GM21529 (cell line): ENCODE results near the gene SYT9.
"Not testable (repeated sequence)": the region's sequence is repeated elsewhere in the genome, so short reads cannot be mapped to it uniquely, and the experiment has no call there.

Experiments used
- ATAC-seq: cut with Tn5 transposase; IDR thresholded peaks from one replicate; pipeline ENCODE4 v1.9.1; 2021; ENCODE audit not compliant: unreplicated experiment

The SYT9 gene

DNA sequence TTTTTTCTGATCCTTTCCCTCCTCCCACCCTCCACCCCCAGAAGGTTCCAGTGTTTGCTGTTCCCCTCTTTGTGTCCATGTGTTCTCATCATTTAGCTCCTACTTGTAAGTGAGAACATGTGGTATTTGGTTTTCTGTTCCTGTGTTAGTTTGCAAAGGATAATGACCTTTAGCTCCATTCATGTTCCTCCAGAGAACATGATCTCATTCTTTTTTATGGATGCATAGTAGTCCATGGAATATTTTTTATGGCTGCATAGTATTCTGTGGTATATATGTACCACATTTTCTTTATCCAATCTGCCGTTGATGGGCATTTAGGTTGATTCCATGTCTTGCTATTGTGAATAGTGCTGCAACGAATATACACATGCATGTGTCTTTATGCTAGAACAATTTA lies 83.7 kb downstream of the SYT9 start:
- ATAC-seq = not testable (repeated sequence)

DNA sequence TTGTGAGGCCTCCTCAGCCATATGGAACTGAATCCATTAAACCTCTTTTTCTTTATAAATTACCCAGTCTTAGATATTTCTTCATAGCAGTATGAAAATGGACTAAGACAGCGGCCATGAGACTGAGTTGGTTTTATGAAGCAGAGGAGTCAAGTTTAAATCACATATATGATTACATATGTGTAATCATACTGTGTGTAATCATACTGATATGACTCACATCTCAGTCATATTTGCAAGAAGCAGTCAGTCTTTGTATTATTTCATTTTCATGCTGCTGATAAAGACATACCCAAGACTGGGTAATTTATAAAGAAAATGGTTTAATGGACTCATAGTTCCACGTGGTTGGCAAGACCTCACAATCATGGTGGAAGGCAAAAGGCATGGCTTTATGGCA lies 89.8 kb downstream of the SYT9 start:
- no peak for ATAC-seq

DNA sequence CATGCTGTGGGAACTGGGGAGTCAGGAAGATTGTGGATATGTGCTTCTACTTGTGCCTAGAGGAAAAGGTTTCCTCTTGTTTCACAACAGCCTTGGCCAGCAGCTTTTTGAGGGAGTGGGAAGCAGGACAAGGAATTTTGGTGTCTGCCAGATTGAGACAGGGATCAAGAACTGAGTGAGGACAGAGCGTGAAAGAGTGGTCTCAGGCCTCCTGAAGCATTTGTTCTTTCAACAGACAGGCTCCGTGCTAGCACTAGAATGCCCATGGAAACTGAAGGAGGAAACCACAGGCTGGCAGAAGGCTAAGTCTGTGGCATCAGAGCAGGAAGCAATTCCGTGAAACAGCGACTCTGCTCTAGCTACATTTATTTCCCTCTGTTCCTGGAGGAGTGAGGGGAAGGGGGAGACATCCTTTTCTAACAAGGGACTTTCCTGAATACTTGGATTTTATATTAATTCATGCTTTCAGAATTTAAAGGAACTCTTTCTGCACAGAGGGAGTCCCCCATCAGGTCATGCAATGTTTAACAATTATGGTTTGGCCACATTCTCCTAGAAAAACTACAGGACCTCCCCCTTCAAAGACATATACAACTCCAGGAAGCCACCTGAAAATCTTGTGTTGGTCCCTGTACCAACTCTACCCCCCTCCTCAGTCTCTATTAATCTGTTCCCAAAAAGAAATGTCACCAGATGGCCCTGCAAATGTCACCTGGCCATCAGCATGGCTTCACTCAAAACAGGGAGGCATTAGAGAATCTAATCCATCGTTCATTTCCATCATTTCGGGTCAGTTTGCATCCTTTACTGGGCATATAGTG lies 96.1 kb downstream of the SYT9 start:
- no peak for ATAC-seq

GRCh38 chr11:7348432-7349304 lies 97.0 kb downstream of the SYT9 start:
- ATAC-seq = no peak

DNA sequence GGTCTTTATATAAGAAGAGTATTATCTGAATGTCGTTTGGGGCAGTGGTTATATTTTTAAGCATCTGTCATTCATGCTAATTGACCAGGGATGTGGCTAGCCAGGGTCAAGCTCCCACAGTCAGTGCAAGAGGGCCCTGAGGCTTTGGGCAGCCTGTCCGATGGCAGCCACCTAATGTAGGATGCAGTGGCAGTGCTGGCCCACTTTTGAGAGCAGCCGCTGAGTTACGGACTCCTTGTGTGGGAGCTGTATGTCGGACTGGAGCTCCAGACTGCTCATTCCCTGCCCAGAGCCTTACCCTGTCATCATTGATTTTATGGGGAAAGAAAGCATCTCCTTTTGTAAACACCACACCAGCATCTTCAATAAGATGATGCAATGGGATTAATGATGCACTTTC lies 99.5 kb downstream of the SYT9 start:
- no peak for ATAC-seq

DNA sequence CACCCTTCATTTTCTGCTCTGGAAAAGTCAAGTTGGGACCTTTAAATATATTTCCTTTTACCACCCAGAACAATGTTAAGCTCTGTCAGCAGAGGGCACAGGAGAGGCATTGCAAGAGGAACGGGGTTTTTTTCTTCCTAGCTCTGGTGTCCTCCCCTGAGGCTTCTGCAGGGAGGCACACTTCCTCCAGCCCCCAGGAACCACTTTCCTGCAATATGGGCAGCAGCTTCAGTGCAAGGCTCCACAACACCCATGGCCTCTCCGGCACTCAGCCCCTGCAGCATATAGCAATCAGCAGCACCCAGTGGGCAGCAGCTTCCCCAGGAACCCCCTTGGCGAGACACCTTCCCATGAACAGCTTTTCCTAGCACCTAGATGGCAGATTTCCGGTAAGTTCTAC lies 101.4 kb downstream of the SYT9 start:
- peak; percentile 70 for ATAC-seq

DNA sequence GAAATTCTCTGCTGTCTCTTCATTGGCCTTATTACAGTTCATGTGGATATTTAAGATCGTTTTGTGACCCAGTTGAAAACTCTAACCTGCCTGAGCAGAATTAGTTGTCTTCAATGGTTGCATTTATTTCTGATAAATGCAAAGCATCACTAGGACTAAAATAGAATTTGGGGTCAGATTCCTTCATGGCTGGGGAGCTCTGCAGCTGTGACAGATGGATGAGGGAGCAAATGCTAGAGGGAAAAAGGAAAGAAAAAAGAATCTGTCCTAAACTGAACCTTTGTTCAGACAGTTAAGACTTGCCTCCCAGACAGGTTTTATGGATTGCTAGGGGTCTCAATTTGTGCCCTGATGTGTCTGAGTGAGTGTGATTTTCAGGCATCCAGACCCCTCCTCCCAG lies 113.0 kb downstream of the SYT9 start:
- ATAC-seq = no peak

- no peak for ATAC-seq
Measured at GRCh38 chr11:7367803-7368202, 116.1 kb downstream of the SYT9 start.

GRCh38 chr11:7376386-7376785 lies 124.7 kb downstream of the SYT9 start:
- no peak for ATAC-seq

GRCh38 chr11:7381937-7382336 lies 130.2 kb downstream of the SYT9 start:
- ATAC-seq = peak; percentile 62

- no peak for ATAC-seq
Measured at GRCh38 chr11:7383406-7383805, 131.7 kb downstream of the SYT9 start.

DNA sequence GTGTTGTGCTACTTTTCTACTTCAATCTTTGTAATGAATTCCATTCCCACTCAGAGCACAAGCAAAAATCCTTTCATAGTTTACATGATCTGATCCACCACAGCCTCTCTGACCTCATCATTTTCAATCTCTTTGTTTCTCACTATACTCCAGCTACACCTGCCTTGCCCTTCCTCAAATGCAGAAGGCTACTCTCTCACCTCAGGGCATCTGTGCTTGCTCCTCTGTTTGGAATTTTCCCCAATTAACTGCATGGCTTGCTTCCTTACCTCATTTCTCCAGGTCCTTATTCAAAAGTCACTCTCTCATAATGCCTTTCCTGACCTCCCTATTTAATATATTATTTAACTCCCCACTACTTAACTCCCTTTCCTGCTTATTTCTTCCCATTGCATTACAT lies 133.0 kb downstream of the SYT9 start:
- no peak for ATAC-seq

- no peak for ATAC-seq
Measured at GRCh38 chr11:7385532-7385931, 133.8 kb downstream of the SYT9 start.

DNA sequence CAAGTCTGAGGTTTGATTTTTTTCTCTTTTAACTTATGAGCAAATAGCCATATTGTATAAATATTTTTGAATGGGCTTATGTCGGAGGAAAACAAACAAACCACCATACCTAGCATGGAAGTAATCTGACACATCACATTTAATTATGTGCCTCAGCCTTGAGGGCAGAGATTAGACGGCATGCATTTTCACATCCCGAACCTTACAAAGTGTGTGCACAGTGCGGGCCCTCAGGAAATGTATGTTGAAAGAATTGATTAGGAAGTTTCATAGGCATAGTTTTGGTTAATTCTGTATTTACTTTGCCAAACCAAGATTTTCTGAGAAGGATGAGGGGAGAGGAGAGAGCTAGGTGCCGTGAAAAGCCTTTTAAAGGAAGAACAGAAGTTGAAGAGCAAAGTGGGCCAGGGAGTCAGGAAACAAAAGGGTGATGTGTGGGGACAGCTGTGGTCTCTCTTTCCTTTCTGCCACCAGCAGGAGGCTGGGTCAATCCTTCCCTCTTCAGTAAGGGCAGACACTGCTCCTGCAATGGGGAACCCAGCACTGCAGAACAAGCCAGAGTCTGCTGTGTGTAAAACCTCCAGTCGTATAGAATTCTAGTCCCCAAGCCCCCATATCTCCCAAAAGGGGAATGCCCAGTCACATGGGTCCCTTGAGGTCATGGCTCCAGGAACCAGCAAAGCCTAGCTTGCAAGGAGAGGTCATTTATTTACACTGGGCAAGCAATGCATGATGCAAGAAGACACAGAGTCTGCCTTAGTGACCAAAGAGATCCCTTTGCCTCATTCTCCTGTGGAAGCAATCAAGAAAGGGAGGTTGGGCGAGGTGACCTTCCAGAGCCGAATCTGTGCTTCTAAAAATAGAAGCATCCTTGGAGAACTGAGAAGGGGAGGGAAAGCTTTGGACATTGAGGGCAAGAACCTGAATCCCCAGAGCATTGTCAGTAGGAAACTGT lies 162.5 kb downstream of the SYT9 start:
- no peak for ATAC-seq

- ATAC-seq = no peak
Measured at GRCh38 chr11:7414973-7415817, 163.5 kb downstream of the SYT9 start.

DNA sequence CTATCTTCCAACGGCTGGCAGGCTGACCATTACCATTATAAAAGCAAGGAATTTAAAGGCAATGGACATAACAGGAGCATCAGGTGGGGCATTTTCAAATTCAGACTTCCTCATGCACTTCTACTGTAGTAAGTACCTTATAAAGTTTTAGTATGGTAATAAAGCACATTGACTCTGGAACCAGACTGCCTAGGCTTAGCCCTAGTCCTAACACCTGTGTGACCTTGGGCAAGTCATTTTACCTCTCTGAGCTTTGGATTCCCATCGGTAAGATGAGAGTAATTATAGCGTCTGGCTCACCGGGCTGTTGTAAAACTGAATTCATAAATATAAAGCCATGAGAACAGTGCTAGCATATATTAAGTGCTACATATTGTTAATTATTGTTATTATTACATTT lies 164.4 kb downstream of the SYT9 start:
- no peak for ATAC-seq

- ATAC-seq = no peak
Measured at GRCh38 chr11:7417328-7417727, 165.6 kb downstream of the SYT9 start.

DNA sequence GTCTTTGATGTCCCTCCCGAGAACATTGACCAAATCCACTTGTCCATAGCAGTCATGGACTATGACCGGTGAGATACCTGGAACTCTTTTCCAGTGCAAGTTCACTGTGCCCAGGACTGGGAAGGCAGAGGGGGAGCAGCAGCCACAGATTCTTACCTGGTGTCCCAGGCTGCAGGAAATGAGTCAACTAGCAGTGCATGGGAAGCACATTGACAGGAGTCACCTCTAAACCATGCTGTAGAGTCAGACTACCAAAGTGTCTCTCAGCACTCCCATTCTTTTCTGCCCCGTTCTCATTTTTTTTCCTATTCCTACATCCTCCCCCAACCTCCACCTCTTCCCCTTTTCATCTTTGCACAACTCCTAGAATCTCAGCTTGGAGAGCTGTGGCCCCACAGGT lies 166.4 kb downstream of the SYT9 start:
- ATAC-seq = no peak

GRCh38 chr11:7418906-7419305 lies 167.2 kb downstream of the SYT9 start:
- no peak for ATAC-seq

- no peak for ATAC-seq
Measured at GRCh38 chr11:7421136-7421535, 169.4 kb downstream of the SYT9 start.
